Measurements from ENCODE around the gene TAOK2.

GRCh38 chr16:30006659-30007377, 33.1 kb downstream of the TAOK2 start:
- TF ChIP-seq CTCF (IDR thresholded peaks at IDR 0.05) = no peak
- TF ChIP-seq POLR2A (IDR thresholded peaks at IDR 0.05) = no peak
- no peak for TF ChIP-seq POLR2AphosphoS5 (IDR thresholded peaks at IDR 0.05)
